ENCODE results near the gene R3HDM2. TPM values are rescaled to one million over a fixed set of nuclear protein-coding genes. Genes with fewer than 3 reads are reported as not detected.

Gene R3HDM2
- polyA plus RNA-seq, 1 donor: 117 TPM

DNA sequence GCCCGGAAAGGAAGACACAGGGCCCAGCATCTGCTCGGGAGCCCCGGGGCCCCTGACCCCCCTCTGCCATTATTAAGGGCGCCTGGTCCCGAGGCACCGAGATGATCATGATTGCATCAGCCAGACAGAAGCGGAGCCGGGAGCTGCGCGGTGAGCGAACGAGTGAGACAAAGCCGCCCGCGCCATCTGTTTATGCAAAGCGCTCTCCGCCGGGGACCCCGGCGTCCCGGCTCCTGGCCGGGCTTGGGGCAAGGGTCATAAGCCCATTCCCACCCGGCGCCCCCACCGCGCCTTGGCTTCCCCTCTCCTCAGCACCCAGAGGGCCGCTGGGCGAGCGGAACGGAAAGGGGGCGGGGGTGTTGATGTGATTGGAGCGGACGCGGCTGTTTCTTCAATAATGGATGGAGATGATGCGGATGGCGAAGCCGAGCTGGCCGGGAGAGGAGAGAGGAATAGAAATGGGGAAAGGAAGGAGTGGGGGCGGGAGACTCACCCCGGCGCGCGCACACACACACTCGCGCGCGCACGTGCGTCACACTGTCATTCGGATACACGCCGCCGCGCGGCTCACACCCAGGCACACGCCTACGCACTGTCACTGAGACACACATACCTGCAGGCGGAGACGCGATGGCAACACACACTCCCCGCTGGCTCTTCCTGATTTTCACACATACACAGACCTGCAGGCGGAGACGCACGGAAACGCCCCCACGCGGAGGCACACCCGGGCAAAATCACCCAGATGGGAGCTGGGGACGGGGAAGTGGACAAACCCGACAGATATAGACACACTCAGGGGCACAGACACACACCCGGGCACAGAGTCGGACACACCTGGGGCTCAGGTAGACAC is 190.5 kb downstream of the R3HDM2 start:
- DNase-seq: no peak

DNA sequence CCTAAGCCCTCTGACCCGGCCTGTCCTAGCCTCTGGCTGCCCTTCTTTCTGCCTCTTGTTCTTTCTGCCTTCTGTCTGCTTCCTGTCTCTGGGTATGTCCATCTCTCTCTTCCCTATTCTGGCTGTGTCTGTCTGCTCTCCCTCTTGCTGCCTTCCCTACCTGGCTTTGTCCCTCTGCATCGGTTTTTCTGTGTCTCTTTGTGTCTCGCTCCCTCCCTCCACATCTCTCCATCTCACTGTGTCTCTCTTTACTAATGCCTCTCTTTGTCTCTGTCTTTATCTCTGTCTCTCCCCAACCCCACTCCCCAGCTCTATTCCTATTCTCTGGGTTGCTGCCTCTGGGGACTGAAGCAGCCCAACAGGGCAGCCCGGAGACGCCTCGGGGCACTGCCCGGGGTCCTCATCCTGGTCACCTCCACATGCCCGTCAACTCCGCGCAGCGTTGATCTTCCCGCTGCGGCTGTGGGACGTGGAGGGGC is 191.2 kb downstream of the R3HDM2 start:
- no peak for DNase-seq

DNA sequence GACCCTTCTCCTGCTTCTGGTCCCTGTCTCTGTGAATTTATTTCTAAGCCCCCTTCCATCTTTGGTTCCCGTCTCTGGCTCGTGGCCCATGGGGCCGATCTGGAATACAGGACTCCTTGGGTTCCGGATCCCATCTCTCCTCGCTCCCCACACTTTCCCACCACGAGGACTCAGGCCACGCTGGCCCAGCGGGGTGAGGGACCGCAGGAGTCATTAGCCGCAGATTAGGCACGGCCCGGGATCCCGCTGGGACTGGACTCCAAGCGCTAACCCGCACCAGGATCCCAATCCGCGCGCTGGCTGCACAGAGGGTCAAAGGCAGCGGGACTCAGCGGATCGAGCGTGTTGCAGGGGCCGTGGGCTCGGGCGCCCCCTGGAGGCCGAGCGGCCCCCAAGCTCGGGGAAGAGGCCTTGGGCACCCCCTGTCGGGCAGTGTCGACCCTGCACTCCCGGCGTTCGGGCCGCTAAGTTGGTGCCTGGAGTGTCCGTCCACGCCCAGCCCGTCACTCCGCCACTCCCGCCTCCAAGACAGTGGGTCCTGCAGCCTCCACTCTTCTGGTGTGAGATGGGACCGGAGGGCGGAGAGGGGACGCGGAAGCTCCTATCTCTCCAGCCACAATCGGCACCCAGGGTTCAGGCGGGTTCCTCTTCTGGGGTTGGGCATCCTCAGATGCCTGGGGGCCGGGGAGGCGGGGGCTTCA is 191.8 kb downstream of the R3HDM2 start:
- DNase-seq: peak; percentile 84

DNA sequence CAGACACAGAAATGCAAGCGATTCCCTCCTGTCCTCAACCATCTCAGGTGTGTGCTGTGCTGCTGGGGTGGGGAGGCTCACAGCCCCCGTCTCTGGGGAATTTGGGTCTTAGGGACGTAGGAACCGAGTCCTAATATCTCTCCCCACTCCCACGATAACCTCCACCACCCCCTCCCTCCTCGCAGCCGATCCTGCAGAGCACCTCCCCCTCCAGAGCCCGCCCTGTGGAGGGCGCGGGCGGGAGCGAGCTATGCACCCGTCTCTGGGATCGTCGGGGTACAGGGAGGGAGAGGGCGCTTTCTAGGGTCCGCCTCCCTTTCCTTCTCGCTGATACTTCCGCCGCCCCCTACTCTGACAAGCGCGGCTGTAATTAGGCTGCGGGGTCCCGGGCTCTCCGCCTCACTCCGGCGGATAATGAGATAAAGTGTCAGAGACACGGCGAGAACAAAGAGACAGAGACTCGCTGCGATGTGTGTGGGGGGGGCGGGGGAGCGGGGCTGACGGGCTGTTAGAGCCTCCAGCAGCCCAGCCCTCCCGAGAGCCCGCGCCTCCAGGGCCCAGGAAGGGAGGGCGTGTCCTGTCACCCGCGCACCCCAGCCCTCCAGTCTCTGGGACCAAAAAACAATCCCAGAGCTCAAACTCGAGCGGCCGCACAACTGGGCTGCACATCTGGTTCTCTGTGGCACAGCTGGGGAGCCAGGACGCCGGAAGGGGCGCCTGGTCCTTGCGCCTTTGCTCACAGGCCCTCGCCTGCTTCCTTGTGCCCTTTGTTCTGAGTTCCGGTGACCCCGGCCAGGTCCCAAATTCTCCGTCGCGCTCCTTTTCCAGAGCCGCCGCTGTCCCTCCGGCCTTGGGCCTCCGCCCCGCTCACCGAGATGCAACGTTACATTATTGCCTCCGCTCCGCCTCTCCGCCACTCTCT is 192.7 kb downstream of the R3HDM2 start:
- DNase-seq: no peak

GRCh38 chr12:57237596-57237931 is 193.3 kb downstream of the R3HDM2 start:
- no peak for DNase-seq

DNA sequence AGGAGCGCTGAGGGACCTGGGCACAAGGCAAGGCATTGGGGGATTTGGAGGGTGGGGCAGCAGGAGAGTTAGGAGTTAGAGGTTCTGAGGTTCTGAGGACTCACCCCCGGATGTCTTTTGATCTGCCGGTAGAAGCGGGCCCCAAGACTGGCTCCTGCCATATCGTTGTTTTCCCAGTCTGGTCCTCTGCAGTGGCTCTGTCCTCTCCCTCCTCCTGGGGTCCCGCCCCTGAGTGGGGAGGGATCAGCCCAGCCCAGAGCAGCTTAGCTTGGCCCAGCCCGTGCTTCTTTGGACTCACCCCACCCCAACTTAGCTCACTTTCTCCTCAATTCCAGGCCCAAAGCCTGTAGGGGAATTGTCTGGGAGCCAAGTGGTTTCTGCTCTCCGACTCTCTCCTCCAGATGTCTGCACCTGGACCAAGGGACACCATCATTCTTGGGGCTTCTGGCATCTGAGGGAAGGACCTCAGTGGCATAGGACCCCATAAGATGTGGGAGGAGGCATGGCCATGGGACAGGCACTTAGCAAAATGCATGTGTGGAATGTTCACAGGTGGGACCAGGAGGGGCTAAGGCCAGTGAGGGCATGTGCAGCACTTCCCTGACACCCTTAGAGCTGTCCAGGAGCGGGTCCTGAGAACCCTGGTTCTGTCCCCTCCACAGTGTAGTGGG is 193.8 kb downstream of the R3HDM2 start:
- no peak for DNase-seq

DNA sequence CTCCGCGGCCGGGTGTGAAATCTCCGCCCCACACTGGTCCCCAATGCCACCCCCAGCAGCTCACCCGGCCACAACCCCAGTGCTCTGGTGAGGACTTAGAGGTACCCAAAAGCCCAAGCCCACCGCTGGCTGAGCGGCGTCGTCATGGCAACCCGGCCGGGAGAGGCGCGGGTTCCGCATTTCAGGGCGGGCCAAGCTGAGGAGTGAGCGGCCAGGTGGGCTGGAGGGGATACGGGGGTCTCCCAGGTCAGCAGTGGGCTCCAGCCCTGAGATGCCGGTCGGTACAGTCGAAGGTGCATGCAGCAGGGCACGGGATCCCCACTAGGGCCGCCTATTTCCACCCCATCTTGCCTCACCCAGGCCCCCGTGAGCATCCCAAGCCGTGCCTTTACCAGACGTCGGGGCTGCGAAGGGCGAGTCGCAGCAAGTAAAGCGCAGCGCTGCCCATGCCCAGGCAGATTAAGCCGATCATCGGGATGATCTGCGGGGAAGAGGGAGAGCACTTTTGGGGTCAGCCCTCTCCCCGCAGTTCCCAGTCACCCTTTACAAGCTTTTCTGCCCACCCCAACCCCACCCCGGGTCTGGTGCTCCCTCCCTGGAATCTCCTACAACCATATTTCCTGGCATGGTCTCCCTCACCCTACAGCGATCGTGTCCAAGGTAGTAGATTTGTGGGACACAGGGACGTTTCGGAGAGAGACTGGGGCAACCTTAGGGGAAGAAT is 194.5 kb downstream of the R3HDM2 start:
- DNase-seq: no peak

DNA sequence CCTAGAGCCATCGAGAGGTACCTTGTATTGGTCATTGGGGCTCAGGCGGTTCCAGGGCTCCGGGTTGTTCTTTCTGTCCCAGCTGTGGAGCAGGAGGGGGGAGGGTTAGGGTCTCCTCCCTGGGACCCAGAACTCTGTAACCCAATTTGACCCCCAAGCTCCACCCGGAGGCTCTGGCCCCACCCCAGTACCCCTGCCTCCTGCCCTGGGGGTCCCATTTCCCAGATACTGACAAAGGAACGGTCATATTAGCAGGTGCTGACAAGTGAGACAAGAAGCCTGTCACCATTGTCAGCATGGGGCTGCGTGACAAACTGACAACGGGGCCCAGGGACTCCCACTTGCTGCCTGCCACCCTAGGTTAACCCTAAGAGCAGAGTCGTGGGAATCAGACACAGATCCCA is 195.1 kb downstream of the R3HDM2 start:
- DNase-seq: no peak

DNA sequence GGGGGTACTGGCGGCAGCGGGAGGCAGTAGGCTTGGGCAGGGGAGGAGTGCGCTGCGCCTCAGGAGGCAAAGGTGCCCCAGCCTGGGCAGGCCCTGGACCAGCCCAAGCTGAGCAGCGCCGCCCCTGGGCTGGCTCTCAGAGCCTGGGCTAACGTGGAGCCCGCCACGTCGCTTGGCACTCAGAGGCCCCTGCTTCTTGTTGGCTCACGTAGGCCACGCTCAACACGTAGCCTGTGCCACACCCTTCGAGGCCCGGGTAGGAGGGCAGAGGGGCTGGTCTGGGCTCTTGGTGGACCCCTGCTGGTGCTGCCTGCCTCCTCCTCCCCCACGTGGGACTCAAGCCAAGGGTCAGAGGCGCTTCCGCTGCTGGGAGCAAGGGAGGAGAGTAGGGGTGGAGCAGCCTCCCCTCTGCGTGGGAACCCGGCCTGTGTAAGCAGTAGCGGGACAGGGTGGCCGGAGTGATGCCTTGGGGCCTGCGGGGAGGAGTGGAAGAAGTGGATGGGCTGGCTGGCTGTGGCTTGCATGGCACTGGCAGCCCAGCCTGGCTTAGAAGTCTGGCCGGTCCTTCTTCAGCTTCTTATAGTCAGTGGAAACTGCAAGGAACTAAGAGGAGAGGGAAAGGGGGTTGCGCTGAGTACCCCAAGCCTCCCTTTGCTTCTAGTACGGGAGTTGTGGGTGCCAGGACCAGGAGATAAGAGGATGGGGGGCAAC is 195.7 kb downstream of the R3HDM2 start:
- DNase-seq: peak; percentile 68

GRCh38 chr12:57234571-57235016 is 196.2 kb downstream of the R3HDM2 start:
- no peak for DNase-seq

DNA sequence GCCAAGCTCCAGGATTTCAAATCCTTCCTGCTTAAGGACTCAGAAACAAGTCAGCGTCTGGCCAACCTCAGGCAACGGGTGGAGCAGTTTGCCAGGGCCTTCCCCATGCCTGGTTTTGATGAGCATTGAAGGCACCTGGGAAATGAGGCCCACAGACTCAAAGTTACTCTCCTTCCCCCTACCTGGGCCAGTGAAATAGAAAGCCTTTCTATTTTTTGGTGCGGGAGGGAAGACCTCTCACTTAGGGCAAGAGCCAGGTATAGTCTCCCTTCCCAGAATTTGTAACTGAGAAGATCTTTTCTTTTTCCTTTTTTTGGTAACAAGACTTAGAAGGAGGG is 196.6 kb downstream of the R3HDM2 start:
- no peak for DNase-seq

GRCh38 chr12:57233357-57234232 is 197.2 kb downstream of the R3HDM2 start:
- DNase-seq: no peak

GRCh38 chr12:57232156-57232756 is 198.6 kb downstream of the R3HDM2 start:
- no peak for DNase-seq

- no peak for DNase-seq
These were observed 199.4 kb downstream of the R3HDM2 start for GRCh38 chr12:57231276-57232021.

DNA sequence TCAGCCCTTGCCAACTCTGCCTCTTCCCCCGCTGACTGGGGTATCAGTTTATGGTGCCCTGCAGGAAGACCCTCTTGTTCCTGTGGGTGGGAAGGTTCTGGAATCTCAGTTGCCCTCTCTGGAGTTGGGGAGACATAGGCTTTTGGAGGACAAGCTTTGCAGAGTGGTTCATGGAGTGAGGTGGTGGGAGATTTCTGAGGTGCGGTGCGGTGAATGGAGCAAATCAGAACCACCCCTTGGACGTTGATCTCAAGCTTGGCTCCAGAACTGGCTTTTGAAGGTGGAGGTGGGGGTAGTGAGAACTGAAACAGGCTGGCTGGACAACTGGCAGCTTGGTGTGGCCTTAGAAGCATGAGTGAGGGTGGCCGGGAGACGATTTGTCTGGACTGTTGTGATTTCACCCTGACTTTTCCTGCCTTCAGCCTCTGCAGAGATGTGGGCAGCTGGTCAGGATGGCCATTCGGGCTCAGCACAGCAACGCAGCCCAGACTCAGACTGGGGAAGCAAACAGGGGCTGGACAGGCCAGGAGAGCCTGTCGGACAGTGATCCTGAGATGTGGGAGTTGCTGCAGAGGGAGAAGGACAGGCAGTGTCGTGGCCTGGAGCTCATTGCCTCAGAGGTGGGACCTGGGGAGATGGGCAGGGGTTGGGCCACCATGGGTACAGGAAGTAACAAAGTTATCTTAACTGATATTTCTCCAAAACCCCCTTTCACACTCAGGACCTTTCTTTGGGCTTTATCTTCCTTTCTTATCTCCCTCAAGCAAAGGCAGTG is 200.3 kb downstream of the R3HDM2 start:
- no peak for DNase-seq

DNA sequence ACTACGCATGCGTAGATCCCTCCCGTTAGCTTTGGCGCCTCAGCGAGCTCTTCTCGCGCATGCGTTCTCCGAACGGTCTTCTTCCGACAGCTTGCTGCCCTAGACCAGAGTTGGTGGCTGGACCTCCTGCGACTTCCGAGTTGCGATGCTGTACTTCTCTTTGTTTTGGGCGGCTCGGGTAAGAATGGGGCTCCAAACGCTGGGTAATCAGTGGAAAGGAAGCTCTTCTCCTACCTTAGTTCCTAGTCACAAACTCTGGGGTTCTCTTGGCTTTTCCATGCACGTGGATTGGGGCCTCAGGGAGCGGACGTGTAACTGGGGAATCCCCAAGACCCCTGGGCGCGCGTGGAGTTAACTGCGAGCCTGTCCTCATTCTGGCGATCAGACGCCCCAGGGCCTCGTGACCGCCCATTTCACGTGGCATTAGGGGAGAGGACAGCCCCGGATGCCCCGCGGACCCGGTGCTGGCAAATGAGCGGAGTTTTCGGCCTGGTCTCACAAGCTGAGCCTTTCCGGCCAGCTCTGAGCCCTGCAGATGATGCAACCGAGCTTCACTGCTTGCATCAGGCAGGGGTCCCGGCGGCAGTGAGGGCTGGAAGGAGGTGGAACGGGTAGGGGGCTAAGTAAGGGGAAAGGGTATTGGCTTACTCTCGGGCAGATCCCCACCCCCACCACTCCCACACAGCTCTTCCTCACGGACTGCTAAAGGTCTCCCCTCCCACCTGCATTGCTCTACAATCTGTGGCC is 201.0 kb downstream of the R3HDM2 start, which contains the start of gene SHMT2:
Gene SHMT2, plus strand, starts transcription at position 78 of the 747 bp plus-strand sequence. Its CDS starts 68 bp downstream, at position 146.
- peak; percentile 95 for DNase-seq

Measured in left kidney (tissue), 2 donors.